Measurements from ENCODE around the gene MRPL54.

MRPL54 gene

DNA sequence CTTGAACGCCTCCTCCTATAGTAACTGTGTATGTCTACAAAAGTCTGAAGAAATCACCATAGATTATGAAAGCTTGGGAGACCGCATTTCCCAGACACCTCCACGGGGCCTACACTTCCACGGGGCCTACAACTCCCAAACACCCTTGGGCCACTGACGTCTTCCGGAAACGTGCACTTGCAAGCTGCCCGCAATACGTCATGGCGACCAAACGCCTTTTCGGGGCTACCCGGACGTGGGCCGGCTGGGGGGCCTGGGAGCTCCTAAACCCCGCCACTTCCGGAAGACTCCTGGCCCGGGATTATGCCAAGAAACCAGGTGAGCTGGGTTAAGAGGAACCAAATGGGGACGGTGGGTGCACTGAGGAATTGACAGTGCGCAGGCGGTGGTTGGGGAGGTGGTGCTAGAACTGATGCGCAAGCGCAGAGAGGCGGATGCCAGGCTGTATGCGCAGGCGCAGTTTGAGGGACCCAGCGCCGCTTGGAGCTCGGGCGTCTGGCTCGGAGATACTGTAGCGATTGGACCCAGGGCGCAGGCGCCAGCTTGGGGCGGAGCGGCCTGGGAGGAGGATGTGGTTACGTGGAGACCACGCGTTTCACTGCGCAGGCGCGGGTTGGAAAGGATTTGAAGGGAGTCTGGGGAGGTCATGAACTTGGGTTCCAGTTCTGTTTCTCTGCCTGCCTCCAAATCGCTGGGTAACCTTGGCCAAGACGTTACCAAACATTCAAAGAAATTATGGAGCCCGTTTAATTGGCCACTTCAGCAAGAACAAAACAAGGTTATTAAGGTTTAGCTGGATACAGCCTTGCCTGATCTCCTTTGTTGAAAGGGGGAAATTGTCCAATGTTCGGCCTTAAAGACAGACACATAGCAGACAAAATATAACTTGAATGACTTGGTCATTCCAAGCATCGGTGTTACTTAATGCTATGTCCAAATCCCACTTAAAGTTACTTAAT is at the start of gene MRPL54:
Gene MRPL54 (plus strand): TSS at position 182 of the 959 bp plus-strand sequence. CDS start 19 bp downstream, at position 201.
- DNase-seq (ENCODE audit: low read depth in 3 of 3) = peak; percentile 97 to 99 (median 97)

DNA sequence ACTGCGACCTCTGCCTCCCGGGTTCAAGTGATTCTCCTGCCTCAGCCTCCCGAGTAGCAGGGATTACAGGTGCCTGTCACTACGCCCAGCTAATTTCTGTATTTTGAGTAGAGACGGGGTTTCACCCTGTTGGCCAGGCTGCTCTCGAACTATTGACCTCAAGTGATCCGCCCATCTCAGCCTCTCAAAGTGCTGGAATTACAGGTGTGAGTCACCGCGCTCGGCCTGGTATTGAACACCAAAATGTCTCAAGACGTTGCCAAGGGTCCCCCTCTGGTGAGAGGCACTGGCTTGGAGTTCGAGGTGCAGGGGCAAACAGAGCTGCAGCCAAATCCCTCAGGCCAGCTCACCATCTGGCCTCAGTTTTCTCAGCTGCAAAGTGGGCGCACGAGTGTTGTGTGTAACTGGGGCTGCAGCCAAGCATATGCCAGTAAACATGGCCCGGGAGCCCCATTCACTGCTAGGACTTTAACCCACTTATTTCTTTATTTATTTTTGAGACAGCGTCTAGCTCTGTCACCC is 46.3 kb upstream of the MRPL54 start:
- DNase-seq (ENCODE audit: low read depth in 3 of 3) = no peak

DNA sequence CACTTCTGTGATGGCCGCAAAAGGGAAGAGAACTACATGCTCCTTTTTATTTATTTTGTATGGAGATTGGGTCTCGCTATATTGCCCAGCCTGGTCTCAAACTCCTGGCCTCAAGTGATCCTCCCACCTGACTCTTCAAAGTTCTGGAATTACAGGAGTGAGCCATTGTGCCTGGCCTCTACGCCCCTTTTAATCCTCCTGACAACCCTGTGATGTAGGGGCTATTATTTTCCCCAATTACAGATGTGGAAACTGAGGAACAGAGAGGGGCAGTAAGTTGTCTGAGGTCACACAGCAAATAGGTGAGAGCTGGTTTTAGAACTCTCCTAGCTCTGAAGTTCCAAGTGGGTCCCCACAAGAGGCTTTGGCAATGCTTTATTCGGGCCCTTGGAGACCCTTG is 42.6 kb upstream of the MRPL54 start:
- no peak for DNase-seq (ENCODE audit: low read depth in 3 of 3)

DNA sequence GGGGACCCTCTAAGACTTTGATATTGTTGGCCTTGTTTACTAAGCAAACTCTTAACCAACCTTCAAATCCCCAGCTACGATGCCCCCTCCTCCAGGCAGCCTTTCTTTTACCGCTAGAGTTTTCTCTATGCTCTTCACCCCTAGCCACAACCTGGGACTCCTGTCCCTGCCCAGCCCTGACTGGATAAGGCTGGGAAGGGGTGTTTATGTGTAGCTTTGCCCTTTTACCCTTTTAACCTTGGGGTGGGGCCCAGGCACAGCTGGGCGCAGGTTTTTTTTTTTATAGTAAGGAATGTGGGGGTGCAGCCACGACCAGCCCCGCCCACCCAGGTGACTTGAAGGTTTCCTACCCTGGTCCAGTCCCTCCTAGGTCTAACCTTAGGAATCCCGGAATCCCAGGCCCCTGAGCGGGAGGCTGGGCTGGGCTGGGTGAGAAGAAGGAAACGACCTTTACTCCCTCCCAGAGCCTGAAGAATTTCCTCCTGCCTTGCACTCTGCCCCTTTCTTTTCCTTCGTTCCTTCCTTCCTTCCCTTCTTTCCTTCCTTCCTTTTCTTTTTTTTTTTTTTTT is 42.0 kb upstream of the MRPL54 start:
- DNase-seq (ENCODE audit: low read depth in 3 of 3) = no peak

DNA sequence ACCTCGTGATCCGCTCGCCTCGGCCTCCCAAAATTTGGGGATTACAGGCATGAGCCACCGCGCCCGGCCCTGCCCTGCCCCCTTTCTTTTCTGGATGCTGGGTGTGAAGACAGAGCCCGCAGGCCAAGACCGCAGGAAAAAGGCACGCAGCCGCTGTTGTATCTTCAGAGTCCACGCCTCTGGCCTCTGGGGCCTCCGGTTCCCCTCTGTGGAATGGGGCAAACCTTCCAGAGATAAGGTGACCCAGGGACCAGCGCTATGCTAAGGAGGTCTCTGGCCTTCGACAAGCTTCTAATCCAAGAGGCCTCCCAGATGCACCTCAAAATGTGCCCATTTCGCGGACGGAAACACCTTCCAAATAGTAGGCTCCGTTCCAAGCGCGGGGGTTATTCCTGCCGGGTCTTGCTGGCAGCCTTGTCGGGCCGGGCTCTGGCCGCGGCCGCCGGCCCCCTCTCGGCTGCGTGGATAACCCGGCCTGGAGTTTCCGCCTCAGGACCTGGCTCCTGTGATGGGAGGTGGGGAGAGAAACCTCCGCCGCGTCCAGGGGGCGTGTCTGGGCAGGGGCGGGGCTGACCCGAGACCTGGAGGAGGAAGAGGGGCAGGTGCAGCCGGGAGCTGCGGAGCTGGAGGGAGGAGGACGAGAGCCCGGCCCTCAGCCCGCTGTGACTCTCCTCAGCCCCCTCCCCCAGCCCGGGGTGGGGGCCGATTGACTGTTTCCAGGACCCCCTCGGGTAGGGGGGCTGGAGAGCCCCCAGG is 41.2 kb upstream of the MRPL54 start:
- peak; percentile 75 to 89 (median 80) for DNase-seq (ENCODE audit: low read depth in 3 of 3)

DNA sequence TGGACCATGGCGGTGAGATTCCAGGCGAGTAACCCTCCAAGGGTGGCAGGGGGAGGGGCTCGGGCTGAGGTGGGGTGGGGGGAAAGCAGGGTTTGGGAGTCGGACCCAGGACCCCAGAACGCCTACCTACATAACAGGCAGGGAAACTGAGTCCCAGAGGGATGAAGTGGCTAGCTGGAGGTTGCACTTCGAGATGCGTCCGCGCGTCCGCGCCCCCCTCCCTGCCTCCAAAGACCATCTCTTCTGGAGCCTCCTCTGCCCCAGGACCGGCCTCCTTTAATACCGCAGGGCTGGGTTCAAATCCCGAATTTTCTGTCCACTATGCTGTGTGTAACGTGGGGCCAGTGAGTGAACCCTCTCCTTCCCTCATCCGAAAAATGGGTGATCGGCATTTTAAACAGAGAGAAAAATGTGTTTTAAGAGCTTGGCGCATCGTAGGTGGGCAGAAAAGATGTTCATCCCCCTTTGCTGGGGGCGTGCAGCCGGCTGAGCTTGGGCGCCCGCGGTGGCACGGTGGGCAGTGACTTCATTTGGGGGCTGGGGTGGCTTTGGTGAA is 40.5 kb upstream of the MRPL54 start:
- DNase-seq (ENCODE audit: low read depth in 3 of 3) = no peak

DNA sequence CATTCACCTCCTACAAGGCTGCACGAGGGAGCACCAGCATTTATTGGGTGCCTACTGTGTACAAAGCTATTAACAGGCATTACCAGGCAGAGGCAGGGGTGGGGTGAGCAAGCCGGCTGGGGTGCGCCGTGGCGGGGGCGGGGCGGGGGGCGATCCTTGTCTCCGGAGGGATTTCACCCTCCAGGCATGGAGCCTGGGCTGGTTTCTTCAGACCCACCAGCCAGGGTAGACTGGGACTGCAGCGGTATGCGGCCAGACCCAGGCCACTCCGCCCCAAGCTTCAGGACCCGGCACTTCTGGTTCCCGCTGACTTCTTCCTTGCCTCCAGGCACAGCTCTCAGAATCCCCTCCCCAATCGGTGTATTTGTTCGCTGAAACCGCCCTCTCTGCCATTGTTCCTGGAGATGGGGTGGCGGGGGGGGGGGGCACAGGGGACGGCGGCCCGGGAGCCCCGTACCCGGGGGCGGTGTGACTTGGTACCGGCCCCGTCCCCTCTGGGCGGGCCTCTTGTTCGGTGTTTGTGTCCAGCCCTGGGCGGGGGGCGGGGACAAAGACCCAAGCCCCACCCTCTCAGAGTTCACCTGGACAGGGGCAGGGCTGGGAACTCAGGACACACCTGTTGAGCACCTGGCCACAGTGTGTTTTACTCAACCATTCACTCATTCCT is 39.9 kb upstream of the MRPL54 start:
- DNase-seq (ENCODE audit: low read depth in 3 of 3) = no peak

DNA sequence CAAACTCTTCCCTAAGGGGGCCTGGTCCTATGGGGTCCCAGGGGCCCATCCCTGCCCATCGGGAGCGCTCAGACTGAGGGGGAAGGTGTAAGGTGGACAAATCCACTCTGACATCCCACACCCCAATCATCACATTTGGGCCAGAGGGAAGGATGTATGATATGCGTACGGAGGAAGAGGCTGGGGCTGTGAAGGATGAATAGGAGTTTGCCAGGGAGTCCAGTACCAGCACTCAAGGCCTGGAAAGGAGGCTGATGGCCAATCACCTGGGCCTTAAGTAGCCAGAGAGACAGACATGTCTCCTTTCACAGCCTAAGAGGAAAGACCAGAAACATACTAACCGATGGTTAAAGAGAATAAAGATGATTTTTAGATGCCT is 39.4 kb upstream of the MRPL54 start:
- DNase-seq (ENCODE audit: low read depth in 3 of 3) = no peak

DNA sequence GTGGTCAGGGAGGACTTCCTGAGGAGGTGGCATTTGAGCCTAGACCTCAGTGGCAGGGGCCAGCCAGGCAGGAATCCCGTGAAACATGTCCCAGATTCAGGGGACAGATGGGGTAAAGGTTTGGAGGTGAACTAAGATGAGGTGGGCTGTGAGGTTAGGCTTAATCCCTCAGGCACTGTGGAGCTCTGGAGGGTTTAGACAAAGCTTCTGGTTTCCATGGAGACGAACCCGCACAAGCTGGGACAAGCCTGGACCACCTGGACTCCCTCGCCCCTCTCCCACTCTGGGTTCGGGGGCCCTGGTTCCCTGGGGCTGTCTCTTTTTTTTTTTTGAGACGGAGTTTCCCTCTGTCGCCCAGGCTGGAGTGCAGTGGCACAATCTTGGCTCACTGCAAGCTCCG is 38.6 kb upstream of the MRPL54 start:
- DNase-seq (ENCODE audit: low read depth in 3 of 3) = no peak

DNA sequence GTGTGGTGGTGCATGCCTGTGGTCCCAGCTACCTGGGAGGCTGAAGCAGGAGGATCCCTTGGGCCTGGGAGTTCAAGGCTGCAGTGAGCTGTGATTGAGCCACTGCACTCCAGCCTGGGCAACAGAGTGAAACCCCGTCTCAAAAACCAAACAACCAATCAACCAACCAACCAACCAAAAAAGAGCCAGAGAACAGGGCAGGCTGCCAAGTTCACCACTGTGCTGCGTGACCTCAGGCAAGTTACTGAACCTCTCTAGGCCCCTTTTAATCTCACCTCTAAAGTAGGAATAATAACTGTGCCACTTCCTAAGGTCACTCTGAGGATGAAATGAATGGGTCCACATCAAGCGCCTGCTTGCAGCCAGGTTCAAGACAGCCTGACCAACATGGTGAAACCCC is 37.4 kb upstream of the MRPL54 start:
- DNase-seq (ENCODE audit: low read depth in 3 of 3) = no peak

DNA sequence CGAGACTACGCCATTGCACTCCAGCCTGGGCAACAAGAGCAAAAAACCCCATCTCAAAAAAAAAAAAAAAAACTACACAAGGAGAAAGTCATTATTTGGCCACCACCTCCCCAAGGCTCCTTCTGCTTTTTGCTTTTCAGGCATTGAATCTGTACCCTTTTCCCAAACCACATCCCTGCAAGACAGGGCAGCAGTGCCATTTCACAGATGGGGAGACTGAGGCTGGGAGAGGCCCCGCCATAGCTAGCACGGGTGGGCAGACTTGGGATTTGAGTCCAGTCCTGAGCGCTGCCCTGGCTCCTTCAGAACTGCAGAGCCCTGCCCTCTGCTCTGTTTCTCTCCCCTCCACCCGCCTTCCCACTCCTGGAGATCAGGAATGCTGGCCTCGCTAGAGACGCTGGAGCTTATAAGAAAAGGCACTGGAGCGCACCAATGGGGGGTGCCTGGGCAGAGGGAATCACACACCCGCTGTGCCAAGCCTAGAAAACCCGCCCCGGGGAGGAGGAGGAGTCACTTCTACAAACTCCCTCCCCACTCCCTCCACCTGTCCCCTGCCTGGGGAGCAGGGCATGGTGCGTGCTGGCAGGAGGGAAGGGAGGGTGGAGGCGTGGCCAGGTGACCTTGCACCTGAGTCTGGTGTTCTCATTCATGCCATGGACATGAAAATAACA is 36.7 kb upstream of the MRPL54 start:
- no peak for DNase-seq (ENCODE audit: low read depth in 3 of 3)

DNA sequence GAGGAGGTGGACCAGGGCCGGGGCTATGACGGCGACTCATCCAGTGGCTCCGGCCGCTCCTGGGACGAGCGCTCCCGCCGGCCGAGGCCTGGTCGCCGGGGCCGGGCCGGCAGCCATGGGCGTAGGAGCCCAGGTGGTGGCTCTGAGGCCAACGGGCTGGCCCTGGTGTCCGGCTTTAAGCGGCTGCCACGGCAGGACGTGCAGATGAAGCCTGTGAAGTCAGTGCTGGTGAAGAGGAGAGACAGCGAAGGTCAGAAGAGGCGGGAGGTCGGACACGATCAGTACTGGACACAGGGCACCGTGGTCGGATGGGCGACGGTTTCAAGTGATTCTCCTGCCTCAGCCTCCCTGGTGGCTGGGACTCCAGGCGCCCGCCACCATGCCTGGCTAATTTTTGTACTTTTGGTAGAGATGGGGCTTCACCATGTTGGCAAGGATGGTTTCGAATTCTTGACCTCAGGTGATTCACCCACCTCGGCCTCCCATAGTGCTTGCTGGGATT is 32.0 kb upstream of the MRPL54 start:
- no peak for DNase-seq (ENCODE audit: low read depth in 3 of 3)

DNA sequence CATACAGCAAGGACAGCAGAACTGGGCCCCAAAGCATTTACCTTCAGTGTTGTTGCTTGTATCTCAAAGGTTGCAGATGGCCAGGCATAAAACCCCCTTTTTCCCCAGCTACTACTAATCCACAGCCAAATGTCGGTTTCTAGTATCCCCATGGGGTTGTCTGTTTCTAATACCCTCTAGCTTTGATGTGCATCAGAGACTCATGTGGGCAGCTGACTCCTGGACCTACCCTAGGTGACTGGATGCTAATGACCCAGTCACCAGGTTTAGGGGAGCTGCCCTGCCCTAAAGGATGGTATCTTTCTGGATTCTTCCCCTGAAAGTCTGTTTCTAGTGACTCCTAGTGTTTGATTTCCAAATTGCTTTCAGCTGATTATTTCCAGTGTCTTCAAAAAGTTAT is 30.4 kb upstream of the MRPL54 start:
- no peak for DNase-seq (ENCODE audit: low read depth in 3 of 3)

DNA sequence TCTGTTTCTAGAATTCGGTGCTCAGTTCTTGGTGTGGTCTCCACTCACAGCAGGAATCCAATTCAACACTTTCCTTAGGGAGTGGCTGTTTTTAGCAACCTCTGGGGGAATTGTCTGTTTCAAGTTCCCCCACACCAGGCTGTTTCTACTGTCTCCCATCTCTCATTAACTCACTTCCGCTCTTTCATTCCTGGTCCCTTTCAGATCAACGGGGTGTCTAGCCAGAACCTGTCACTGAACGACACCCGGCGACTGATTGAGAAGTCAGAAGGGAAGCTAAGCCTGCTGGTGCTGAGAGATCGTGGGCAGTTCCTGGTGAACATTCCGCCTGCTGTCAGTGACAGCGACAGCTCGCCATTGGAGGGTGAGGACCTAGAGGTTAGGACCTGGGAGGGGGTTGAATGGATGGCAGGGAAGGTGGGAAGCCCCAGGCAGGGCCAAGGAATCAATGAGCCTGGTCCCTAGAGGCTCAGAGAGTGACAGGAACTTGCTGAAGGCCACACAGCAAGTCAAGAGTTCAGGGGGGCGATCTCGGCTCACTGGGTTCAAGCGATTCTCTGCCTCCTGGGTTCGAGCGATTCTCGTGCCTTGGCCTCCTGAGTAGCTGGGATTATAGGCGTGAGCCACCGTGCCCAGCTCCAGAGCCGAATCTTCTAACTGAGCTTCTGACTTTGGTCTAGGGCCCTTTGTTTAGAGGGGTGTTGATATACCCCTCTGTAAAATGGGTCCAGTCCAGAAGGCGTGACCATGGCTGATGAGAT is 28.8 kb upstream of the MRPL54 start:
- no peak for DNase-seq (ENCODE audit: low read depth in 3 of 3)

DNA sequence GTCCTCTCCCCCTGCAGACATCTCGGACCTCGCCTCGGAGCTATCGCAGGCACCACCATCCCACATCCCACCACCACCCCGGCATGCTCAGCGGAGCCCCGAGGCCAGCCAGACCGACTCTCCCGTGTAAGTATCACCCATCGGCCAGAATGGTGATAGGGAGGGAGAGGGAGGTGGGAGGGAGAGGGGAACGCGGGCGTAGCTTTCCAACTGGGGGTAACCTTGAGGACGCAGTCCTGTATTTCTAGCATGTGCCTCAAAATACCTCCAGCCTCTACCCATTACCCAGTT is 28.2 kb upstream of the MRPL54 start:
- no peak for DNase-seq (ENCODE audit: low read depth in 3 of 3)

DNA sequence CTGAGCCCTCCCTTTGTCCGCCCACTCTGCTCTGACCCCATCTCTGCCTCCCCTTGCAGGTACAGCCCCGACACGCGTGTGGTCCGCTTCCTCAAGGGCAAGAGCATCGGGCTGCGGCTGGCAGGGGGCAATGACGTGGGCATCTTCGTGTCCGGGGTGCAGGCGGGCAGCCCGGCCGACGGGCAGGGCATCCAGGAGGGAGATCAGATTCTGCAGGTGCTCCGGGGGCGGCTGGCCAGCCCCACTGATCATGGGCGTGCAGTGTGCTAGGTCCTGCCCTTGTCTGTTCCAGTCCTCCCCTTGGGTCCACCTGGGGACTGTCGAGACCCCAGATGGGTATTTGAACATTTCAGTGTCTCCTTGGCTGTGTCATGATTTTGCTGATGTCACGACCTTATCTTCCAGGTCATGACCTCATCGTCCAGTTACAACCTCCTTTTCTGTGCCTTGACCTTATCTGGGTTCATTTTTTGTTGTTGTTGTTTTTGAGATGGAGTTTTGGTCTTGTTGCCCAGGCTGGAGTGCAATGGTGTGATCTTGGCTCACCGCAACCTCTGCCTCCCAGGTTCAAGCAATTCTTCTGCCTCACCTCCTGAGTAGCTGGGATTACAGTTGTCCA is 26.3 kb upstream of the MRPL54 start:
- DNase-seq (ENCODE audit: low read depth in 3 of 3) = no peak

DNA sequence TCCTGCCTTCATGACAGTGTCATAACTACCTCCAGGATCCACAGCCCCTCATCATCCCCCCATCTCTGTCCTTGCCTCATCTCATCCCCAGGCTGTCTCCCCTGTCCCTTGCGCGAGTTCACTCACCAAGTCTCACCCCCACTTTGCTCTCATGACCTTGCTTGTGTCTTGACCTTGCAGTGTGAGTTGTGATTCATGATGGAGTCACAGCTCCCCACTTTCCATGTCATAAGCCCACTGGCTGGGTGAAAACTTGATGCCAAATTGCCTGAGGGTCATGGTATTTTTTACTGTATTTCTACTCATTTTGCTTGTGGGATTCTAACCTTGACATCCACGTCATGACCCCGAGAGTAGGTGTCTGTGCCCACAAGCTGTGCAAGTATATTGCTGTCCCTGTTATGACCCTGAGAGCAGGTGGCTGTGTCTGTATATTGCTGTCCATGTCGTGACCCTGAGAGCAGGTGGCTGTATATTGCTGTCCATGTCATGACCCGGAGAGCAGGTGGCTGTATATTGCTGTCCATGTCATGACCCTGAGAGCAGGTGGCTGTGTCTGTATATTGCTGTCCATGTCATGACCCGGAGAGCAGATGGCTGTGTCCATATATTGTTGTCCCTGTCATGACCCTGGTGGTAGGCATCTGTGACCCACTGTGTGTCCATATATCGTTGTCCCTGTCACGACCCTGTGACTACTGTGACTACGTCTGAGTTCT is 24.8 kb upstream of the MRPL54 start:
- no peak for DNase-seq (ENCODE audit: low read depth in 3 of 3)

DNA sequence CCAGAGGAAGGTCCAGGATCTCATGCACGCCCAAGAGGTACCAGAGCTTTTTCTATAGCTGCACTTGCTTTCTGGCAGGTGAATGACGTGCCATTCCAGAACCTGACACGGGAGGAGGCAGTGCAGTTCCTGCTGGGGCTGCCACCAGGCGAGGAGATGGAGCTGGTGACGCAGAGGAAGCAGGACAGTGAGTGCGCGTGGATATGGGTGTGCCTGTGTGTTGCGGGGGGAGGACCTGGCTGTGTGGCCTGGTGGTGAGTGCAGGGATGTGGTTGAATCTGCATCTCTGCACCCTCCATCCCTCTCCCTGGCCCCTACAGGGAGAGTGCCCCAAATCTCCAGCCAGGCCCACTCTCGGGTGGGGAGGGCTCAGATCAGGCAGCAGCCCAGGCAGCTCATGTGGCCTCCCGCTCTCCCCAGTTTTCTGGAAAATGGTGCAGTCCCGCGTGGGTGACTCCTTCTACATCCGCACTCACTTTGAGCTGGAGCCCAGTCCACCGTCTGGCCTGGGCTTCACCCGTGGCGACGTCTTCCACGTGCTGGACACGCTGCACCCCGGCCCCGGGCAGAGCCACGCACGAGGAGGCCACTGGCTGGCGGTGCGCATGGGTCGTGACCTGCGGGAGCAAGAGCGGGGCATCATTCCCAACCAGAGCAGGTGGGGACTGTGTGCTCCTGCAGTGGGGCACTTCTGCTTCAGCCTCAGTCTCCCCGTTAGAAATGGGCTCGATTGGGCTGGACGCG is 23.8 kb upstream of the MRPL54 start:
- DNase-seq (ENCODE audit: low read depth in 3 of 3) = no peak

Data from stimulated activated CD4-positive, alpha-beta T cell treated with anti-CD3 and anti-CD28 coated beads, TNF-alpha, amount 100 ng/mL, for 24 hours (primary cell).